ENCODE results near the gene DNAJA3.

Gene DNAJA3

DNA sequence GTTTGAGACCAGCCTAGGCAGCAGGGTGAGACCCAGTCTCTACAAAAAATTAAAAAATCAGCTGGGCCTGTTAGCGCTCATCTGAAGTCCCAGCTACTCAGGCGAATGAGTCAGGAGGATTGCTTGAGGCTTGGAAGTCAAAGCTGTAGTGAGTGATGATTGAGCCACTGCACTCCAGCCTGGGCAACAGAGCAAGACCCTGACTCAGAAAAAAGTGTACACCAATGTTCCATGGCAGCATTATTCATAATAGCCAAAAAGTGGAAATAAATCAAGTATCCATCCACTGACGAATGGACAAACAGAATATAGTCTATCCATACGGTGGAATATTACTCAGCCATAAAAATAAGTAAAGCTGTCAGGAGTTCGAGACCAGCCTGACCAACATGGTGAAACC lies 46.2 kb downstream of the DNAJA3 start:
- Mint-ChIP-seq H3K9me3 (no peaks in the 10 kb centered on the region), H3K4me1 (peaks cover 15% of the 10 kb centered on the region), H3K27ac (no peak overlapping the region), H3K4me3 (peak overlapping the region in 2 of 3 experiments; percentile 45 to 68), H3K36me3 (ENCODE audit: low read depth) (peaks cover 12% of the 10 kb centered on the region), H3K27me3 (ENCODE audit: low read depth) (no peaks in the 10 kb centered on the region)
- TF ChIP-seq, protein P1, sequence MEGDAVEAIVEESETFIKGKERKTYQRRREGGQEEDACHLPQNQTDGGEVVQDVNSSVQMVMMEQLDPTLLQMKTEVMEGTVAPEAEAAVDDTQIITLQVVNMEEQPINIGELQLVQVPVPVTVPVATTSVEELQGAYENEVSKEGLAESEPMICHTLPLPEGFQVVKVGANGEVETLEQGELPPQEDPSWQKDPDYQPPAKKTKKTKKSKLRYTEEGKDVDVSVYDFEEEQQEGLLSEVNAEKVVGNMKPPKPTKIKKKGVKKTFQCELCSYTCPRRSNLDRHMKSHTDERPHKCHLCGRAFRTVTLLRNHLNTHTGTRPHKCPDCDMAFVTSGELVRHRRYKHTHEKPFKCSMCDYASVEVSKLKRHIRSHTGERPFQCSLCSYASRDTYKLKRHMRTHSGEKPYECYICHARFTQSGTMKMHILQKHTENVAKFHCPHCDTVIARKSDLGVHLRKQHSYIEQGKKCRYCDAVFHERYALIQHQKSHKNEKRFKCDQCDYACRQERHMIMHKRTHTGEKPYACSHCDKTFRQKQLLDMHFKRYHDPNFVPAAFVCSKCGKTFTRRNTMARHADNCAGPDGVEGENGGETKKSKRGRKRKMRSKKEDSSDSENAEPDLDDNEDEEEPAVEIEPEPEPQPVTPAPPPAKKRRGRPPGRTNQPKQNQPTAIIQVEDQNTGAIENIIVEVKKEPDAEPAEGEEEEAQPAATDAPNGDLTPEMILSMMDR (IDR thresholded peaks at IDR 0.05; ENCODE audit: unreplicated experiment in 3 of 3): no peak

DNA sequence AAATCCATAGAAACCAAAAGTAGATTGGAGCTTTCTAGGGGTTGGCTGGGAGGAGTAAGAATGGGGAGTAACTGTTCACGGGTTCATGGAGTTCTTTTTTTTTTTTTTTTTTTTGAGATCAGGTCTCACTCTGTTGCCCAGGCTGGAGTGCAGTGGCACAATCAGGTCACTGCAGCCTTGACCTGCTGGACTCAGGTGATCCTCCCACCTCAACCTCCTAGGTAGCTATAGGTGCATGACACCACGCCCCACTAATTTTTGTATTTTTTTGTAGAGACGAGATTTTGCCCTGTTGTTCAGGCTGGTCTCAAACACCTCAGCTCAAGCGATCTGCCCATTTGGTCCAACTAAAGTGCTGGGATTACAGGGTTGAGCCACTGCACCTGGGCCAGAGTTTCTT lies 47.2 kb downstream of the DNAJA3 start:
- peak overlapping the region; percentile 83 to 85 (median 84) for H3K4me3 Mint-ChIP-seq
- no peaks in the 10 kb centered on the region for H3K27me3 Mint-ChIP-seq (ENCODE audit: low read depth)
- TF ChIP-seq, protein P1 (IDR thresholded peaks at IDR 0.05; ENCODE audit: unreplicated experiment in 3 of 3): no peak
- H3K9me3 Mint-ChIP-seq: no peaks in the 10 kb centered on the region
- peaks cover 16% of the 10 kb centered on the region for H3K4me1 Mint-ChIP-seq
- peaks cover 10% of the 10 kb centered on the region for H3K36me3 Mint-ChIP-seq (ENCODE audit: low read depth)
- H3K27ac Mint-ChIP-seq: peak overlapping the region in 2 of 3 experiments; percentile 27 to 33

DNA sequence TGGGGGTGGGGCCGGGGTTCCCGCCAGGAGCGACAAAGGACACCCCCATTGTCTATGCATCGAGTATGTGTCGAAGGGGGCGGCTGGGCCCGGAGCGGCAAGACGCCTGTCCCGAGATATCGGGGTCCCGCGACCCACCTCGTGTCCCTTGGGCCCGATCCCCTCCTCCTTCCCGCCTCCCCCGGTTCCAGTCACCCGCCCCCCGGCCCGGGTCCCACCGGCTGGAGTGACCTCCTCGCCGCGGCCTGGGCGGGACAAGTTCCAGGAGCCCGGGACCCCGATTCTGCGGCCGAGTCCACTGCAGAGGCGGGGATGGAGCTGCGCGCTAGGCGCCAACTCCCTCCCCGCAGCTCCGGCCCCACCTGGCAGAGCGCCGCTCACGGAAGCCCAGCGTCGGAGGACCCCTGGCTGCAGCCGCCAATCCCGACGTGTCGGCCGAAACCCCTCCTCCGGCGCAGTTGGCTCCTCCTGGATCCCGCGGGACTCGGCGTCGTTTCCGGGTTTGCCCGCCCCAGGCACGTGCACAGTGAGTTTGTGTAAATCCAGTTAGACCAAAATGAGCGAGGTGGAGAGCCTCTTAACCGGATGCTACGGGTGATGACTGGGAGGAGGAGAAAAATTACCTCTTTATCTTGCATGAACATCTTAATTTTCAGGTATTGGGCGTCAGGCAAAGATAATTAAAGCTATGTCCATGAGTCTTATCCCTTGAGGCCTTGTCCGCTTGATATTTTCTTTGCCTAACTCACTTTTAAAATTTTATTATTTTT lies 48.7 kb downstream of the DNAJA3 start, which contains the start of gene NMRAL1:
TSS of gene NMRAL1 (minus strand) at position 434 of the 770 bp plus-strand sequence. CDS start 493 bp downstream, outside the sequence.
- Mint-ChIP-seq H3K36me3 (ENCODE audit: low read depth) (peaks cover 3% of the 10 kb centered on the region), H3K9me3 (no peaks in the 10 kb centered on the region), H3K4me1 (peaks cover 20% of the 10 kb centered on the region), H3K27ac (peak within 1 kb of the TSS; percentile 90 to 97 (median 92)), H3K4me3 (peak within 1 kb of the TSS; percentile 83 to 91 (median 89)), H3K27me3 (ENCODE audit: low read depth) (no peaks in the 10 kb centered on the region)
- TF ChIP-seq, protein P1 (IDR thresholded peaks at IDR 0.05; ENCODE audit: unreplicated experiment in 3 of 3): no peak

DNA sequence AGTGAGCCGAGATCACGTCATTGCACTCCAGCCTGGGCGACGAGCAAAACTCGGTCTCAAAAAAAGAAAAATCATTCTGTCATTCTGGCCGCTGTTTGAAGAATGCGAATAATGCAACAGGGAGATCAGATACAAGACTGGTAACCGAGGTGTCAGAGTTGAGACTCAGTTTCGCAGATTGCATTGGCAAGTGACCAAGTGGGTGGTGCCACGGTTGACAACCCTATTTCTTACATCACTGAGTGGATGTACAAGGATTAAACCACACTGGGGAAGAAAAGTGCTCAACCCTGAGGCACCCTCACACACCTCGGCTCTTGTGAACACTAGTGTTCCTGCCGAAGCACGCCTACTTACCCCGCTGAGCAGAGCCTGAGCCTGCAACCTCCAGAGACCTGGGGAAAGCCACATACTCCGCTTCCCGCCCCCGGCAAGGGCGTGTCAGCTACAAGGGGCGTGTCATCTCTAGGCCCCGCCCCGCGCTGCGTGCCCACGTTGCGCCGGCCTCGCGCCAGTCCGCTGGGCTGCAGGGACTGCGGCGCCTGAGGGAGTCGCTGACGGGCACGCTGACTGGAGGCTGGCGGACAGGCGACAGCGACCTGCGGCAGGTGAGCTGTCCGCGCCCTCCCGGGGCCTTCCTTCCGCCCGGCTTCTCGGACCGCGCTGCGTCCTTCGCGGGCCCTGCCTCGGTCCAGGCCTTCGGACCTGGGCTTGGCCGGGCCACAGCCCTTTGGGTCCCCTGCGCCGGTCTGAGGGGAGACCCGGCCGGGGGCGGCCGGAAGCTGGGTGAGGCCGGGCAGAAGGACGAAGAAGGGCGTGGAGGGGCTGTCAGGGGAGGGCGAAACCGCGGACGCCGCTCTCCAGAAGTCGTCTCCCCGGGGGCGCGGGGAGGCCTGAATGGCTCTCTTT lies 50.5 kb downstream of the DNAJA3 start, which contains the start of gene HMOX2:
TSS of gene HMOX2 (plus strand) at position 519 of the 909 bp plus-strand sequence. CDS start 29,127 bp downstream, outside the sequence.
- H3K4me3 Mint-ChIP-seq: peak within 1 kb of the TSS; percentile 83 to 89 (median 84)
- peak within 1 kb of the TSS; percentile 75 to 92 (median 92) for H3K27ac Mint-ChIP-seq
- H3K4me1 Mint-ChIP-seq: peaks cover 20% of the 10 kb centered on the region
- no peaks in the 10 kb centered on the region for H3K9me3 Mint-ChIP-seq
- H3K36me3 Mint-ChIP-seq (ENCODE audit: low read depth): peaks cover 3% of the 10 kb centered on the region
- TF ChIP-seq, protein P1 (IDR thresholded peaks at IDR 0.05; ENCODE audit: unreplicated experiment in 3 of 3): peak; percentile 40 to 47 (median 42)
- no peaks in the 10 kb centered on the region for H3K27me3 Mint-ChIP-seq (ENCODE audit: low read depth)

DNA sequence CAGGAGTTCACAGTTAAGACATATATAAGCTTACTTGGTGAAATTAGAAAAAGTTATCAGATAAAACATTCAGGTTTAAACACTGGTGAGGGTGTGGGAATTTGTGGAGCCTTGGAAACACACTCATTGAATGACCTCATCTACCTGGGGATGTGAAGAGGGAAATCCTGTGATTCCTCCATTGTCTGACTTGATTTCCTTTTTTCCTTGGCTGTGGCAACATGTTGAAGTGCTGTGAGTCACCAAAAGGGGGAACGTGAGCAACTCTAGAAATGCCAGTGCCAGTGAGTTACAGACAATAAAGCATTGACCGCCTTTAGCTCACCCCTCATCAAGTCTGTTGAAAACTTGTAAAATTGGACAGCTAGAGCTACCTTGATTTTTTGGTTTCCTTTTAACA lies 52.3 kb downstream of the DNAJA3 start:
- Mint-ChIP-seq H3K27me3 (ENCODE audit: low read depth) (no peaks in the 10 kb centered on the region), H3K36me3 (ENCODE audit: low read depth) (peaks cover 5% of the 10 kb centered on the region), H3K27ac (peak overlapping the region; percentile 5 to 39 (median 13)), H3K4me1 (peaks cover 20% of the 10 kb centered on the region), H3K9me3 (no peaks in the 10 kb centered on the region), H3K4me3 (peak overlapping the region; percentile 83 to 89 (median 84))
- TF ChIP-seq, protein P1 (IDR thresholded peaks at IDR 0.05; ENCODE audit: unreplicated experiment in 3 of 3): no peak

Measured in nephron (organoid).